ENCODE measurements around the gene TOR1AIP2. TPM values are rescaled to one million over a fixed set of nuclear protein-coding genes. Genes with fewer than 3 reads are reported as not detected.

The TOR1AIP2 gene
- total and polyA plus RNA-seq, 10 of the 15 experiments (the other 5 are each of a cell fraction or from before 2014, with no cell fraction given): 5.3 to 38.9 (median 15.4) TPM

DNA sequence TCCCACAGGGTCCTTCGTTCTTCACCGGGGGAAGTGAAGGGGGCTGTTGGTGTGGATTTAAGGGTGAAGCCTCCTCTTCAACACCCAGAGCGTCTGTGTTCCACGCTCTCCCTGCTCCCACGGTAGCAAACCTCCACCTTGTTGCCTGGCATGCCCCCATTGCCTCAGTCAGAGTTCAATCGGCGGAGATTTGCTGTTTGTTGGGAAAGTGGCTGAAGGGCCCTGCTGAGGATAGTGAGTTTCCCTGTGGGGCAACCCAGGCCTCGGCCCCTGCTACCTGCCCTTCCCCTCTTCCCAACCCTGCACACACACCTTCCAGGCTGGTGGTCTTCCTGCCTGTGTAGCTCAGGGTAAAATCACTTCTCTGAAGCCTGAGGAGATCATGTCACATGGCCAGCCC is 60.5 kb downstream of the TOR1AIP2 start:
- Histone ChIP-seq H3K4me3 (no peak overlapping the region), H3K36me3 (ENCODE audit: control insufficient read depth in 2 of 2, insufficient read depth in 2 of 2, low read length in 1 of 2) (no peaks in the 10 kb centered on the region), H4K20me1 (ENCODE audit: control insufficient read depth, insufficient read depth) (no peaks in the 10 kb centered on the region), H3K4me2 (ENCODE audit: control insufficient read depth, insufficient read depth) (no peak overlapping the region), H2AFZ (ENCODE audit: control insufficient read depth, low read depth, low read length) (no peak overlapping the region), H3K79me2 (ENCODE audit: control insufficient read depth, insufficient read depth, low read length) (no peaks in the 10 kb centered on the region), H3K9me3 (replicated peaks; ENCODE audit: control insufficient read depth, insufficient read depth, low read length) (no peaks in the 10 kb centered on the region), H3K27me3 (replicated peaks in 1 of 2; ENCODE audit: control insufficient read depth in 2 of 2, insufficient read depth in 2 of 2, low read length in 1 of 2) (peaks cover 2 to 8% of the 10 kb centered on the region in 2 experiments), H3K27ac (ENCODE audit: control insufficient read depth, insufficient read depth) (no peak overlapping the region), H3K4me1 (ENCODE audit: control insufficient read depth, insufficient read depth, low read length) (peaks cover 10% of the 10 kb centered on the region), H3K9ac (ENCODE audit: control insufficient read depth, insufficient read depth, low read length) (no peak overlapping the region)
- no peak for FAIRE-seq
- in situ Hi-C loops (cut with MboI) (loop anchor here (25.0 kb wide), 1 partner anchor 730 kb away; the partner anchor contains the start of gene TOR3A), intact Hi-C loops (cut with micrococcal nuclease; ENCODE audit: unreplicated experiment) (no loop called here)
- ChIA-PET POLR2A (no interaction called here), SMC1A (ENCODE audit: uncharacterized antibody, unreplicated experiment) (interaction anchor here (10.8 kb wide), 1 partner anchor 114 kb away, joined by 295 read pairs; no protein-coding TSS in a partner anchor), RAD21 (ENCODE audit: unreplicated experiment) (interaction anchor here (1.3 to 13.1 kb wide), 2 partner anchors 111 kb away, joined by 4 to 474 read pairs; no protein-coding TSS in a partner anchor), CTCF (interaction anchor here (0.9 to 19.2 kb wide), 3 partner anchors 8 to 108 kb away, joined by 3 to 938 read pairs (median 84); no protein-coding TSS in a partner anchor)
- WGBS (ENCODE audit: insufficient coverage, insufficient replicate concordance, low lambda C conversion rate, missing lambda C conversion rate): 52% methylated on average over 8 of the region's 8 CpGs
- no peak for DNase-seq (ENCODE audit: low read depth, low spot score)
- ATAC-seq: no peak
- no TSS peak for BruUV-seq (replicated peaks)
- TF ChIP-seq FOXM1 (IDR thresholded peaks at IDR 0.05; ENCODE audit: low read depth, low read length) (no peak), BCL3 (IDR thresholded peaks at IDR 0.05; ENCODE audit: borderline replicate concordance, insufficient read depth, low read depth, low read length, poor library complexity, severe bottlenecking) (no peak), ATF2 (IDR thresholded peaks at IDR 0.05; ENCODE audit: low read length) (no peak), RFX5 (IDR thresholded peaks at IDR 0.05; ENCODE audit: low read depth, low read length) (no peak), TCF3 (IDR thresholded peaks at IDR 0.05; ENCODE audit: borderline replicate concordance, insufficient read depth, low read depth, low read length) (no peak), JUNB (IDR thresholded peaks at IDR 0.05) (no peak), CHD1 (IDR thresholded peaks at IDR 0.05; ENCODE audit: low read depth, low read length) (no peak), ZBTB40 (IDR thresholded peaks at IDR 0.05; ENCODE audit: borderline replicate concordance) (no peak), ZNF217 (IDR thresholded peaks at IDR 0.05) (no peak), ZNF384 (IDR thresholded peaks at IDR 0.05; ENCODE audit: borderline replicate concordance, low read depth, low read length) (no peak)
- TF ChIP-seq, protein P1, sequence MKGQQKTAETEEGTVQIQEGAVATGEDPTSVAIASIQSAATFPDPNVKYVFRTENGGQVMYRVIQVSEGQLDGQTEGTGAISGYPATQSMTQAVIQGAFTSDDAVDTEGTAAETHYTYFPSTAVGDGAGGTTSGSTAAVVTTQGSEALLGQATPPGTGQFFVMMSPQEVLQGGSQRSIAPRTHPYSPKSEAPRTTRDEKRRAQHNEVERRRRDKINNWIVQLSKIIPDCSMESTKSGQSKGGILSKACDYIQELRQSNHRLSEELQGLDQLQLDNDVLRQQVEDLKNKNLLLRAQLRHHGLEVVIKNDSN (IDR thresholded peaks at IDR 0.05; ENCODE audit: borderline replicate concordance, extremely low read length, insufficient read depth, low read depth, low read length): no peak
